ENCODE measurements around the gene CCDC38.

Gene CCDC38

DNA sequence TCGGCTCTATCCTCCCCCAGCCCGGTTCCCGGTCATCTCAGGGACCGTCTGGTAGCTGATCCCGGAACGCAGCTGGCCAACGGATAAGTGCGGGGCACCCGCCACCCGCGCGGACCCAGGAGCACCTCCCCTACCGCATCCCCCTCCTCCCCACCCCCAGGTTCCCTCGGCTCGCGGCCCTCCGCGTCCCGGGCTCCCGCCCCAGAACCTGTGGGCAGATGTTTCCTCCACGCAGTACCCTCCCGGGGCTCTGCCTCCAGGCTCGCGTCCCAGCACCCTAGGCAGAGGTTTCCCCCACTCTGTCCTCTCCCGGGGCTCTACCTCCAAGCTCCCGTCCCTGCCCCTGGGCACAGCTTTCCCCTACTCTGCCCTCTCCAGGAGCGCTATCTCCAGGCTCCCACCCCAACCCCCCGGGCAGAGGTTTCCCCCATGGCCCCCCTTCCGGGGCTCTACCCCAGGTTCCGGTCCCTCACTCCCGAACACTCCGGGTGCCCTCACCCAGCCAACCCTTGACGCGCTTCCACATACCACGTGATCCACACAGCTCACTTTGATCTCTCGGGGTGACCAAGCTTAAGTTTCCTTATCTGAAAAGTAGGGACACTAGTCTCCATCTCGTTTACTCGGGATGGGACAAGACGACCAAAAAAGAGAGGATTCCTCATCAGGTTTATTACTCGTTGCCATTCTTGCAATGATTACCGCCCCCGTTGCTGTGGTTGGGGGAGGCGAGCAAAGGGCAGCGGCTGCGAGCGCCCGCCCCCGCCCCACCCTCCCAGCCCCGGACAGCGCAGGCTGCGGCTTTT is at the start of gene CCDC38:
Gene CCDC38 (minus strand): TSS at position 91 of the 806 bp plus-strand sequence. CDS start 6,105 bp downstream, outside the sequence.
- TF ChIP-seq, protein P1, sequence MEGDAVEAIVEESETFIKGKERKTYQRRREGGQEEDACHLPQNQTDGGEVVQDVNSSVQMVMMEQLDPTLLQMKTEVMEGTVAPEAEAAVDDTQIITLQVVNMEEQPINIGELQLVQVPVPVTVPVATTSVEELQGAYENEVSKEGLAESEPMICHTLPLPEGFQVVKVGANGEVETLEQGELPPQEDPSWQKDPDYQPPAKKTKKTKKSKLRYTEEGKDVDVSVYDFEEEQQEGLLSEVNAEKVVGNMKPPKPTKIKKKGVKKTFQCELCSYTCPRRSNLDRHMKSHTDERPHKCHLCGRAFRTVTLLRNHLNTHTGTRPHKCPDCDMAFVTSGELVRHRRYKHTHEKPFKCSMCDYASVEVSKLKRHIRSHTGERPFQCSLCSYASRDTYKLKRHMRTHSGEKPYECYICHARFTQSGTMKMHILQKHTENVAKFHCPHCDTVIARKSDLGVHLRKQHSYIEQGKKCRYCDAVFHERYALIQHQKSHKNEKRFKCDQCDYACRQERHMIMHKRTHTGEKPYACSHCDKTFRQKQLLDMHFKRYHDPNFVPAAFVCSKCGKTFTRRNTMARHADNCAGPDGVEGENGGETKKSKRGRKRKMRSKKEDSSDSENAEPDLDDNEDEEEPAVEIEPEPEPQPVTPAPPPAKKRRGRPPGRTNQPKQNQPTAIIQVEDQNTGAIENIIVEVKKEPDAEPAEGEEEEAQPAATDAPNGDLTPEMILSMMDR (IDR thresholded peaks at IDR 0.05): no peak

DNA sequence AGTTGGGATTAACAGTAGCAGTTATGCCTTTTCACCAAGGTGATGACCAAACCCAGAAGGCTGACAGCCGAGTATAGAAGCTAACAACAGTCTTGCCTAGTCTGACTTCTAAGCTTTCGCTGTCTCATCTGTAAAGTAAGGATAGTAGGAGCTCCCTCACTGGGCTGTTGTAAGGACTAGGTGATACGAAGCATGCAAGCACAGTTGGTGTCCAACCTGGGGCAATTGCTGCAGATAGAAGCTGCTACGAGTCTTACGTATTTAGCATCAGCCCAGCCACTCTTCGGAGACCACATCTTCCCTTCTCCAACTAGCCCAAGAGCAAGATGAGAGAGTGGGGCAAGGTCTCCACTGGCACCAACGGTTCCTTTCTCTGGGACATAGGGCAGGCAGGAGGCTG is 47.7 kb upstream of the CCDC38 start:
- TF ChIP-seq, protein P1 (IDR thresholded peaks at IDR 0.05): no peak

DNA sequence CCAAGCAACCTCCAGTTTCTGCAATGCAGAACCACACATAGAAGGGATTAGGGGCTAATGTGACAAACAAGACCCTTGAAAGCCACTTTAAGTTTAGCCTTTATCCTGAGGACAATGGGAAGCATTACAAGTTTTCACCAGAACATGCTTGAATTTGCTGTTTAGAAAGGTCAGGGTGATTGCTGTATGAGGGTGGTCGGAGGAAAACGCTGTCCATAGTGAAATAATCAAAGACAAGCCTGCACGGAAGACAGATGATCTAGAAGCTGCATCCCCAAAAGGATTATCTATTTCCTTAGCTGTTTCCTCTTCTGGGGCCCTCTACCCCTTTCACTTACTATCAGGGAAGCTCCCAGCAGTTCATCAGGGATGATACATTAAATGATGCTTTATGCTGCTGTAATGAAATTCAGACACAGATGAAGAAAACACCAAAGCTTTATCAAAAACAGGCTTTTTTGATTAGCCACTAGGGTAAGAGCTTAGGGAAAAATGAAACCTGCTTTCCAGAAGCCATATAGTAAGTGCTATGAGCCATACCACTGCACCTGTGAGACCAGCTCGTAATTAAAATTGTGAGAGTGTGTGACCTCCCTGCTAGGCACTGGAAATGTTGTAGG is 47.2 kb upstream of the CCDC38 start:
- TF ChIP-seq, protein P1 (IDR thresholded peaks at IDR 0.05): no peak

DNA sequence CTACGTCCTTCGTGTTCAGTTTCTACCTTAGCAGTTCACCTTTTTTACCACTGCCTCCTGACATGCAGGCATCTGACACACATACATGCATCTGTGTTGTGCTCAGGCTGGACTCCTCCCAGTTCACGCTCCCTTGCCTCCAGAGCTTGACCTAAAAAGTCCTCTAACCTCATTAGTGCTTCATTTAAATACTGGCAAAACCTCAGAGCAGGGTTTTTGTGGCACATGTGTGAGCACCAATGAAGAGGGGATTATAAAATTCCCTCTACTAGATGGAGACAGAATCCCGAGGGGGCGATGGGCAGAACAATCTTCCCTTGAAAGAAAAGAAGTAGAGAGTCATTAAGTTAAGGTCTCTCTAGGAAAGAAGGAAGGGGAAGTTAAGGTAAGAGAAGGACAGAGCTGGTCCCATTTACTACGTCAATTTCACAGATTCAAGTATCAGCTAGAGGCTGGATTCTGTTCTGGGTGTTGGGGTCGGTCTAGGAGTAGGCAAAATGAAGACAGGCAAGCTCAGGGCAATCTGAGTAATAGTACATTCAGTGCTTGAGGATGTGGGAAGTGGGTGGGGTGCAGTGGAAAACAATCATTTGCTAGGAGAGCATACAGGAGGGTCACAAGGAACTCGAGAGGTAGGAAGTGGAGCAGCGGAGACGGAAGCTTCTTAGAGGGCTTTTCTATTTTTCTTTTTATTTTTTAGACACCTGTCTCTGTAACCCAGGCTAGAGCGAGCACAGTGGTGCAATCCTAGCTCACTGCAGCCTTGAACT is 46.3 kb upstream of the CCDC38 start:
- TF ChIP-seq, protein P1 (IDR thresholded peaks at IDR 0.05): no peak

DNA sequence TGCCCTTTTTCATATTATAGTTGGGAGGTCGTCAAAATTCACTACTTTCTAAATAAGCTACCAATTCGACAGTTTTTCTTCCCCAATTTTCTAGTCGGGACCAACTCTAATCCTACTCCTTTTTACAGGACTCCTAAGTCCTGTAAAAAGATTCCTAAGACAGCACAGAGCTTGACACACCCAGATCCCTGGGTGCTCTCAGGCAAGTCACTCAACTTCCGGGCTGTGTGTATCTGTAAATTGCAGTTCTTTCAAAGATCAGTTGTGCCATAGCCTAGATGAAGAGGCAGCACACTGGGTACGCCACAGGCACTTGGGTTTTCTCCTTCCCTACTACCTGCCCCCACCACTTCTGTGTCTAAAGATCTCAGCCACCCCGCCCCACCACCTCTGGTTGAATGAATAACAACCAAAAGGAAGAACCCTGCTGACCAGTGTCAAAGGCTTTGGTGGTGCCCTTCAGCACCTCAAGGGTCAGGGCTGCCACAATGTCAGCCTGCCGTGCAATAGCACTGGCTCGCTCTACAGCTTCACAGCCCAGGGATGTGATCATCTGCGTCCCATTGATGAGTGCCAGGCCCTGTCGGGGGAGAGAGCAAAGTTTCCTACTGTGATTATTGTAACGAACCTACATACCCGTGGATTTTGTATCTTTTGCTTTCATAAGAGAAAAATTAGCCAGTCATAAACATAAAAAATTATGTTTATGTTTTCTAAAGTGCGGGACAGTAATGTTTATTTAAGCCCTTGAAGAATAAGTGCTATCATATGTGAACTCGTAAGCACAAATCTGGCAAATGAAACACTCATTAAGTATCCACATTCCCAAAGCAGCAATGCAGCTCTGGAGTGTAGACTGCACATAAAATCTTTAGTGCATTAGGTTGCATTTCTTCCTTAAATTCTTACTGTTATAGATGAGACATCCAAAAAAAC is 44.5 kb upstream of the CCDC38 start:
- TF ChIP-seq, protein P1 (IDR thresholded peaks at IDR 0.05): no peak

DNA sequence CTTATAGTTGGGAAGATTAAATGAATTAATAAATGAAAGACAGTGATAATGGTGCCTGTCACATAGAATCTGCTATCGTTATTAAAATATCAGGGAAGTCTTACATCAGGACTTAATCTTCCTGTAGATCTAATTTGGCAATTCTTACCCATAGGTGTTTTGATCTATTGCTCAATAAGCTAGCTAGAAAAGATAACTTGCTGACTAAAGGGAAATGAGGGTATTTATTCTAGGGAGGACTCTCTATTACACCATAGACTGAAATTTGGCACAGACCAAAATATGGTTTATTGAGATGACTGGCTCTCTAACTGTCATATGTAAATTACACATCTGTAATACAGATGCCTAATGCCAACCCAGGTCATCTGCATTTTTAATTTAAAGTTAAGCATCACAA is 42.3 kb upstream of the CCDC38 start:
- TF ChIP-seq, protein P1 (IDR thresholded peaks at IDR 0.05): no peak

DNA sequence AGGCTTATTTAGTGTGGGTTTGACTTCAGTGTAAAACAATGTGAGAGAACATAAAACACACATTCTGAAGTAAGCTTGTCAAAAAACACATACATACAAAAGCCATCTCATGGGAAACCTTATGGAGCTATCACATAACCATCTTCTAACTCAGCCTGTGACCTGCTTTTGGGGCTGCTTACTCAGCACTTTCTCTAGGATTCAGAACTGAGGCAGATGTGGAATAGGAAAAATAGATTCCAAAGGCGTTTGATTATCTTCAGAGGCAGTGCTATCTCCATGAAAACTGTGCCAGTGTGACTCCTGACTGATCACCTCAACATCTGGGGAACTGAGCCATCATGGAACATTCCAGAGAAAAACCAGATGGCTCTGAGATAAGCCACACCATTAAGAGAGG is 40.2 kb upstream of the CCDC38 start:
- TF ChIP-seq, protein P1 (IDR thresholded peaks at IDR 0.05): no peak

Measured in LNCAP (cell line).